ENCODE results near the gene HS6ST2. TPM values are rescaled to one million over a fixed set of nuclear protein-coding genes. Genes with fewer than 3 reads are reported as not detected.

HS6ST2 gene
- total and polyA plus RNA-seq, 7 experiments from 2014 or later: 0.15 TPM; not detected in 6

DNA sequence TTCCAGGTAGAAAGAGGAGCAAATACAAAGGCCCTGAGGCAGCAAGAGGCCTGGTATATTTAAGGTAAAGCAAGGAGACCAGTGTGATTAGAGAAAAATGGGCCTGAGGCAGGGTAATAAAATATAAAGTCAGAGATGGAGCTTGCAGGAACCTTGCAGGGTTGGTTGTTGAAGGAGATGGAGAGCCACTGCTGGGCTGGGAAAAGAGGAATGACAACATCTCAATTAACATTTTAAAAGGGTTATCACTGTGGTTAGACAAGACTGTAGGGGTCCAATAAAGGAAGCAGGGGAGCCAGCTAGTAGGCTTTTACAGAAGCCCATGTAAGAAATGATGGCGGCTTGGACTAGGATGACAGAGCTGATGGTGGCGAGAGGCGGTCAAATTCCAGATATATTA lies 264.0 kb downstream of the HS6ST2 start:
- Mint-ChIP-seq H3K27me3 (peaks cover 6 to 47% (median 23%) of the 10 kb centered on the region in 5 donors), H3K27ac (no peak overlapping the region)
- H3K4me3 ChIP-seq (ENCODE audit: low read length): no peak overlapping the region

GRCh38 chrX:132692526-132692925 lies 265.9 kb downstream of the HS6ST2 start:
- peaks cover 0 to 1% (median 0%) of the 10 kb centered on the region in 7 donors for H3K4me1 Mint-ChIP-seq

More for the DNA sequence above, 264.0 kb downstream of the HS6ST2 start:
- H3K36me3 Mint-ChIP-seq: no peaks in the 10 kb centered on the region
- H3K4me3 Mint-ChIP-seq: no peak overlapping the region
- Histone ChIP-seq H3K9me3 (ENCODE audit: control insufficient read depth in 2 of 3, low read length in 3 of 3) (no peaks in the 10 kb centered on the region), H3K4me1 (ENCODE audit: control insufficient read depth in 2 of 2, insufficient read depth in 2 of 2, low read length in 2 of 2) (no peaks in the 10 kb centered on the region), H3K27me3 (ENCODE audit: control insufficient read depth in 2 of 2, insufficient read depth in 2 of 2, low read length in 2 of 2) (no peaks in the 10 kb centered on the region), H3K27ac (ENCODE audit: low read depth, low read length) (no peak overlapping the region), H3K36me3 (ENCODE audit: control insufficient read depth in 2 of 3, insufficient read depth in 3 of 3, low read length in 3 of 3) (no peaks in the 10 kb centered on the region)
- DNase-seq (no peak), ATAC-seq (no peak)
- intact Hi-C loops (cut with micrococcal nuclease): no loop called here
- H3K4me1 Mint-ChIP-seq: peaks cover 0 to 1% (median 0%) of the 10 kb centered on the region in 7 donors
- ChIA-PET POLR2A (no interaction called here), CTCF (no interaction called here)
- no peaks in the 10 kb centered on the region for H3K9me3 Mint-ChIP-seq

DNA sequence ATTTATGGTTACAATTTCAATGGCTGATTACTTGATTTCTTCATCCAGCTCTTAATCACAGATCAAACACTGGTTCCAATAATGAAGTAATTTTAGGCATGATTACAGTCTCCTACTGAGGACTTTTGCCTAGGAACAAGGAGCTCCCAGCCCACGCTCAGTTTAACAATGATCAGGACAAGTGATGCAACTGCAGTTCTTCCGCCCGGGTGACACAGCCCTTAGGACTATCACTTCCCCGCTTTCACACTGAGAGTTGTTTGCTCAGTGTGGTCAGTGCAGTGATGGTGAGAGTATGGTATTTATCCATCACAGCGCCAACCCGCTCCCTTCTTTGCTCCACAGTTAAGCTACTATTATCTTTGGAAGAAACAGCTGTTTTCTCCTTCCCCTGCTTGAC lies 266.4 kb downstream of the HS6ST2 start:
- Mint-ChIP-seq H3K36me3 (no peaks in the 10 kb centered on the region), H3K4me1 (peaks cover 0 to 1% (median 0%) of the 10 kb centered on the region in 7 donors), H3K27ac (no peak overlapping the region), H3K4me3 (no peak overlapping the region), H3K9me3 (no peaks in the 10 kb centered on the region), H3K27me3 (peaks cover 6 to 38% (median 18%) of the 10 kb centered on the region in 5 donors)
- Histone ChIP-seq H3K27ac (ENCODE audit: low read depth, low read length) (no peak overlapping the region), H3K4me1 (ENCODE audit: control insufficient read depth in 2 of 2, insufficient read depth in 2 of 2, low read length in 2 of 2) (no peaks in the 10 kb centered on the region), H3K27me3 (ENCODE audit: control insufficient read depth in 2 of 2, insufficient read depth in 2 of 2, low read length in 2 of 2) (no peaks in the 10 kb centered on the region), H3K36me3 (ENCODE audit: control insufficient read depth in 2 of 3, insufficient read depth in 3 of 3, low read length in 3 of 3) (no peaks in the 10 kb centered on the region), H3K4me3 (ENCODE audit: low read length) (no peak overlapping the region), H3K9me3 (ENCODE audit: control insufficient read depth in 2 of 3, low read length in 3 of 3) (no peaks in the 10 kb centered on the region)
- intact Hi-C loops (cut with micrococcal nuclease): no loop called here
- CTCF ChIA-PET: no interaction called here
- DNase-seq: no peak
- POLR2A ChIA-PET: no interaction called here
- no peak for ATAC-seq

More at GRCh38 chrX:132692526-132692925, 265.9 kb downstream of the HS6ST2 start:
- ATAC-seq: no peak
- no peaks in the 10 kb centered on the region for H3K36me3 ChIP-seq (ENCODE audit: control insufficient read depth in 2 of 3, insufficient read depth in 3 of 3, low read length in 3 of 3)
- no peak overlapping the region for H3K4me3 ChIP-seq (ENCODE audit: low read length)
- CTCF ChIA-PET: no interaction called here
- DNase-seq: no peak
- no peaks in the 10 kb centered on the region for H3K4me1 ChIP-seq (ENCODE audit: control insufficient read depth in 2 of 2, insufficient read depth in 2 of 2, low read length in 2 of 2)
- H3K27ac ChIP-seq (ENCODE audit: low read depth, low read length): no peak overlapping the region
- POLR2A ChIA-PET: no interaction called here
- no peaks in the 10 kb centered on the region for H3K27me3 ChIP-seq (ENCODE audit: control insufficient read depth in 2 of 2, insufficient read depth in 2 of 2, low read length in 2 of 2)
- peaks cover 6 to 42% (median 18%) of the 10 kb centered on the region in 5 donors for H3K27me3 Mint-ChIP-seq
- H3K27ac Mint-ChIP-seq: no peak overlapping the region
- H3K9me3 Mint-ChIP-seq: no peaks in the 10 kb centered on the region
- H3K4me3 Mint-ChIP-seq: no peak overlapping the region
- intact Hi-C loops (cut with micrococcal nuclease): no loop called here
- H3K9me3 ChIP-seq (ENCODE audit: control insufficient read depth in 2 of 3, low read length in 3 of 3): no peaks in the 10 kb centered on the region
- H3K36me3 Mint-ChIP-seq: no peaks in the 10 kb centered on the region

GRCh38 chrX:132689612-132690563 lies 268.5 kb downstream of the HS6ST2 start:
- ChIA-PET CTCF (no interaction called here), POLR2A (no interaction called here)
- no peak overlapping the region for H3K4me3 Mint-ChIP-seq
- Histone ChIP-seq H3K4me1 (ENCODE audit: control insufficient read depth in 2 of 2, insufficient read depth in 2 of 2, low read length in 2 of 2) (no peaks in the 10 kb centered on the region), H3K4me3 (ENCODE audit: low read length) (no peak overlapping the region), H3K9me3 (ENCODE audit: control insufficient read depth in 2 of 3, low read length in 3 of 3) (no peaks in the 10 kb centered on the region), H3K27ac (ENCODE audit: low read depth, low read length) (no peak overlapping the region), H3K36me3 (ENCODE audit: control insufficient read depth in 2 of 3, insufficient read depth in 3 of 3, low read length in 3 of 3) (no peaks in the 10 kb centered on the region), H3K27me3 (ENCODE audit: control insufficient read depth in 2 of 2, insufficient read depth in 2 of 2, low read length in 2 of 2) (no peaks in the 10 kb centered on the region)
- peaks cover 0 to 1% (median 0%) of the 10 kb centered on the region in 7 donors for H3K4me1 Mint-ChIP-seq
- ATAC-seq: no peak
- H3K27ac Mint-ChIP-seq: no peak overlapping the region
- no peak for DNase-seq
- peaks cover 0 to 27% (median 15%) of the 10 kb centered on the region in 5 donors for H3K27me3 Mint-ChIP-seq
- H3K9me3 Mint-ChIP-seq: no peaks in the 10 kb centered on the region
- H3K36me3 Mint-ChIP-seq: no peaks in the 10 kb centered on the region
- intact Hi-C loops (cut with micrococcal nuclease): no loop called here

GRCh38 chrX:132685276-132685675 lies 273.2 kb downstream of the HS6ST2 start:
- no peaks in the 10 kb centered on the region for H3K27me3 ChIP-seq (ENCODE audit: control insufficient read depth in 2 of 2, insufficient read depth in 2 of 2, low read length in 2 of 2)
- peaks cover 0 to 3% (median 0%) of the 10 kb centered on the region in 11 donors for H3K9me3 Mint-ChIP-seq
- ChIA-PET CTCF (no interaction called here), POLR2A (no interaction called here)
- DNase-seq: no peak
- H3K4me3 Mint-ChIP-seq: no peak overlapping the region
- no peaks in the 10 kb centered on the region for H3K4me1 Mint-ChIP-seq
- no peak overlapping the region for H3K27ac ChIP-seq (ENCODE audit: low read depth, low read length)
- intact Hi-C loops (cut with micrococcal nuclease): no loop called here
- no peak overlapping the region for H3K27ac Mint-ChIP-seq
- no peak overlapping the region for H3K4me3 ChIP-seq (ENCODE audit: low read length)
- no peaks in the 10 kb centered on the region for H3K36me3 ChIP-seq (ENCODE audit: control insufficient read depth in 2 of 3, insufficient read depth in 3 of 3, low read length in 3 of 3)
- no peak for ATAC-seq
- no peaks in the 10 kb centered on the region for H3K9me3 ChIP-seq (ENCODE audit: control insufficient read depth in 2 of 3, low read length in 3 of 3)
- H3K27me3 Mint-ChIP-seq: peaks cover 0 to 5% (median 0%) of the 10 kb centered on the region in 5 donors
- no peaks in the 10 kb centered on the region for H3K4me1 ChIP-seq (ENCODE audit: control insufficient read depth in 2 of 2, insufficient read depth in 2 of 2, low read length in 2 of 2)
- no peaks in the 10 kb centered on the region for H3K36me3 Mint-ChIP-seq

DNA sequence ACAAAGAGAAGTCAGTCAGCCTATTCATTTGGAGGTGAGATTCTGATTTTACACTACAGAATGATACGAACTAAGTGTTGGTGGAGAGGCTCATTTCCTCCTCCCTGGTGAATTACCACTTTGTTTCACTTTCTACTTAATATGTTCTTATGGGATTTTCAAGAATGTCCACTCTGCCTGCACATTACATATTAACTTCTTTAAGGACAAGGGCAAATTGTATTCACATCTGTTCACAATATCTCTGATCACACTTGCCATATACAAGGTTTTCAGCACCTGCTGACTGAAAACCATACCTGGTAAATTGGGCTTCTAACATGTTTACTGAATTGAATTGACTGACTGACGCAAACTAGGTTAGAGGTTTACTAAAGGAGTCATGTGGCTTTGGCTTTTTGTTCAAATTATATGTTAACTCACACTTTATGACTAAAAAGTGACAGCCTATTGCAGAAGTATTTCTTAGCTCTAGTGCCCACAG lies 281.2 kb downstream of the HS6ST2 start:
- no peaks in the 10 kb centered on the region for H3K9me3 ChIP-seq (ENCODE audit: control insufficient read depth in 2 of 3, low read length in 3 of 3)
- intact Hi-C loops (cut with micrococcal nuclease): no loop called here
- ChIA-PET CTCF (no interaction called here), POLR2A (no interaction called here)
- Mint-ChIP-seq H3K4me1 (peaks cover 0 to 8% (median 3%) of the 10 kb centered on the region in 7 donors), H3K4me3 (peak overlapping the region in 1 of 10 donors; percentile 52), H3K9me3 (peaks cover 0 to 15% (median 6%) of the 10 kb centered on the region in 11 donors), H3K27ac (peak overlapping the region in 1 of 9 donors; percentile 17), H3K27me3 (peaks cover 0 to 6% (median 0%) of the 10 kb centered on the region in 5 donors), H3K36me3 (peaks cover 0 to 5% (median 0%) of the 10 kb centered on the region in 5 donors)
- no peaks in the 10 kb centered on the region for H3K27me3 ChIP-seq (ENCODE audit: control insufficient read depth in 2 of 2, insufficient read depth in 2 of 2, low read length in 2 of 2)
- H3K27ac ChIP-seq (ENCODE audit: low read depth, low read length): no peak overlapping the region
- DNase-seq: no peak
- ATAC-seq: peak; percentile 37
- H3K36me3 ChIP-seq (ENCODE audit: control insufficient read depth in 2 of 3, insufficient read depth in 3 of 3, low read length in 3 of 3): no peaks in the 10 kb centered on the region
- H3K4me1 ChIP-seq (ENCODE audit: control insufficient read depth in 2 of 2, insufficient read depth in 2 of 2, low read length in 2 of 2): peaks cover 0 to 6% of the 10 kb centered on the region in 2 donors
- peak overlapping the region; percentile 8 for H3K4me3 ChIP-seq (ENCODE audit: low read length)

Data from naive thymus-derived CD4-positive, alpha-beta T cell (primary cell).